ENCODE measurements around the gene BCORL1.

GRCh38 chrX:129961180-129962083 lies 21.0 kb upstream of the BCORL1 start:
- TF ChIP-seq CTCF (IDR thresholded peaks at IDR 0.05) = no peak
- TF ChIP-seq POLR2A (IDR thresholded peaks at IDR 0.05) = peak in 1 of 4 donors; percentile 30

All from esophagus squamous epithelium (tissue), 4 donors.